ENCODE results near the gene CMA1.
"Not testable (repeated sequence)": the region's sequence is repeated elsewhere in the genome, so short reads cannot be mapped to it uniquely, and the experiment has no call there.

CMA1 gene

GRCh38 chr14:24508155-24508840, at the start of gene CMA1:
CMA1 (minus strand) TSS chr14:24508265; CDS start chr14:24508235, 30 bp downstream.
- no peak for DNase-seq (ENCODE audit: low spot score)

DNA sequence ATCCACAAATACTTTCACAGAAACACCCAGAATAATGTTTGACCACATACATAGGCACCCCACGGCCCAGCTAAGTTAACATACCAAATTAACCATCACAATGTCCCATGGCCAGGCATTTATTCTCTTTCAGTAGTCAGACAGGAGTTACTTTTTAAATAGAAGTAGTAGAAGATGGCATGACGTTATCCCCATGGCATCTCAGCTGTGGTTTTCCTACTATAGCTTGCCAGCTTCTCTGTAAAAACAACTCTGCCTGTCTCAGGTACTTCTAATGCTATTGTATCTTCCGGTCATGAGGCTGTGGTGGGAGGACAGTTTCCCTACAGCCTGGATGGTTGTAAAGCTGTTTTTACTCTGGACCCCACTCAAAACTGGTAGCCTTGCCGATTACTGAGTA, 48.7 kb upstream of the CMA1 start:
- DNase-seq (ENCODE audit: low spot score) = no peak

DNA sequence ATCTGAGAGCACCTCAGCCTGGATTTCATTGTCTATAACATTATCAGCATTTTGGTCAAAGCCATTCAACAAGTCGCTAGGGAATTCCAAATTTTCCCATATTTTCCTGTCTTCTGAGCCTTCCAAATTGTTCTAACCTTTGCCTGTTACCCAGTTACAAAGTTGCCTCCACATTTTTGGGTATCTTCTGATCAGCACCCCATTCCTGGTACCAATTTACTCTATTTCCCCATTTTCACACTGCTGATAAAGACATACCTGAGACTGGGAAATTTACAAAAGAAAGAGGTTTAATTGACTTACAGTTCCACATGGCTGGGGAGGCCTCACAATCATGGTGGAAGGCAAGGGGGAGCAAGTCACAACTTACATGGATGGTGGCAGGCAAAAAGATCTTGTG, 41.0 kb upstream of the CMA1 start:
- not testable (repeated sequence) for DNase-seq (ENCODE audit: low spot score)

DNA sequence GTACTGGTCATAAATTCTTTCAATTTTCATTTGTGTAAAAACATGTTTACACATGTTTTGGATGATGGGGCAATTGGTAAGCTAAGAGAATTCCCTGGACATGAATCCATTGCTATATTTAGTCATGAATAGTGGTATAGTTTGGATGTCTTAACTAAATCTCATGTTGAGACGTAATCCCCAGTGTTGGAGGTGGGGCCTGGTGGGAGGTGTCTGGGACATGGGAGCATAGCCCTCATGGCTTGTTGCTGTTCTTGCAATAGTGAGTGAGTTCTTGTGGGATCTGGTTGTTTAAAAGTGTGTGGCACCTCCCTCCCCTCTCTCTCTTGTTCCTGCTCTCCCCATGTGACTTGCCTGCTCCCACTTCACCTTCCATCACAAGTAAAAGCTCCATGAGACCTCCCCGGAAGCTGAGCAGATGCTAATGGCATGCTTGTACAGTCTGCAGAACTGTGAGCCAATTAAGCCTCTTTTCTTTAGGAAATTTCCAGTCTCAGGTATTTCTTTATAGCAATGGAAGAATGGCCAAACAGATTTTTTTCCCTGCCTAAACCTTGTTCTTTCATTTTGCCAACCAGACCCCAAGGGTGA, 34.4 kb upstream of the CMA1 start:
- DNase-seq (ENCODE audit: low spot score) = no peak

GRCh38 chr14:24535737-24536136, 27.7 kb upstream of the CMA1 start:
- no peak for DNase-seq (ENCODE audit: low spot score)

DNA sequence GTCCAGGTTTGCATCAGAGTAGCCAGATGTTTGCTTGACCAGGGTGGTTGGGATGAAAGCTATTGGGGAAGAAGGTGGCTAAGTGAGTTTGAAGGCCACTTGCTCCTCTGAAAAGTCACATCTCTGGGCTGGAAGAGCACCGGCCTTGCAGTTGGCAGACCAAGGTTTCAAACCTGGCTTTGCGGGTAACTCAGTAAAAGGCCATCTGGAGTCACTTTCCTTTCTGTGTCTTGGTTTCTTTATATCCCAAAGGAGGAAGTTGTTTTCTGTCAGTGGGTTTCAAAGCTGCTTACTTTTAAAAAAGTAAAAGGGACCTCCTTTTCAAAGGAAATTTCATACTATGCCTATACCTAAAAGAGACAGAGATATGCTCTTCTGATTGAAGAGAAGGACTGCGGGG, 26.2 kb upstream of the CMA1 start:
- DNase-seq (ENCODE audit: low spot score) = no peak

DNA sequence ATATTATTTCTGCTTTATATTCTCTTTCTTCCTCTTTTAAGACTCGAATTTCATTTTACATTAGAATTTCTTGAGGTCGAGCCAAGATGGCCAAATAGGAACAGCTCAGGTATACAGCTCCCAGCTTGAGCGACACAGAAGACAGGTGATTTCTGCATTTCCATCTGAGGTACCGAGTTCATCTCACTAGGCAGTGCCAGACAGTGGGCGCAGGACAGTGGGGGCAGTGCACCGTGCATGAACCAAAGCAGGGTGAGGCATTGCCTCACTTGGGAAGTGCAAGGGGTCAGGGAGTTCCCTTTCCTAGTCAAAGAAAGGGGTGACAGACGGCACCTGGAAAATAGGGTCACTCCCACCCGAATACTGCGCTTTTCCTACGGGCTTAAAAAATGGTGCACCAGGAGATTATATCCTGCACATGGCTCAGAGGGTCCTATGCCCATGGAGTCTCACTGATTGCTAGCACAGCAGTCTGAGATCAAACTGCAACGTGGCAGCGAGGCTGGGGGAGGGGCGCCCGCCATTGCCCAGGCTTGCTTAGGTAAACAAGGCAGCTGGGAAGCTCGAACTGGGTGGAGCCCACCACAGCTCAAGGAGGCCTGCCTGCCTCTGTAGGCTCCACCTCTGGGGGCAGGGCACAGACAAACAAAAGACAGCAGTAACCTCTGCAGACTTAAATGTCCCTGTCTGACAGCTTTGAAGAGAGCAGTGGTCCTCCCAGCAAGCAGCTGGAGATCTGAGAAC, 18.0 kb upstream of the CMA1 start:
- not testable (repeated sequence) for DNase-seq (ENCODE audit: low spot score)

GRCh38 chr14:24518851-24519250, 10.8 kb upstream of the CMA1 start:
- no peak for DNase-seq (ENCODE audit: low spot score)

GRCh38 chr14:24514209-24514608, 6.1 kb upstream of the CMA1 start:
- no peak for DNase-seq (ENCODE audit: low spot score)

DNA sequence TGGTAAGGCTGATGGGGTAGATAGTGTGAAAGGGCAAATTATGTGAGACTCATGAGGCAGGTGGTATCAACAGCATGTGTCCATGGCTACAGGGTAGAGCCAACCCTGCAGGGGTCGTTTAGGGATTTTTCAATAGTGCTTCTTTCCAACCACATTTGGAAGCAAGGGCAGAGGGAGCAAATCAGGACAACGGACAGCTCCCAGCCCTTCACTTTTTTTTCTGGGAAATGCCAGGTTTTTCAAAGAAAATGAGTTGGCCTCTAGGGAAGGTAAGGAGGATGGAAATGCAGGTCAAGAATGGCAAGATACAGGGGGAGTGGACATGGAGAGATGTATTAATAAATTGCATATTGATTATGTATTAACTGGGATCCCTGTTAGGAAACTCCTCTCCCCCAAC, 4.9 kb upstream of the CMA1 start:
- DNase-seq (ENCODE audit: low spot score) = no peak

DNA sequence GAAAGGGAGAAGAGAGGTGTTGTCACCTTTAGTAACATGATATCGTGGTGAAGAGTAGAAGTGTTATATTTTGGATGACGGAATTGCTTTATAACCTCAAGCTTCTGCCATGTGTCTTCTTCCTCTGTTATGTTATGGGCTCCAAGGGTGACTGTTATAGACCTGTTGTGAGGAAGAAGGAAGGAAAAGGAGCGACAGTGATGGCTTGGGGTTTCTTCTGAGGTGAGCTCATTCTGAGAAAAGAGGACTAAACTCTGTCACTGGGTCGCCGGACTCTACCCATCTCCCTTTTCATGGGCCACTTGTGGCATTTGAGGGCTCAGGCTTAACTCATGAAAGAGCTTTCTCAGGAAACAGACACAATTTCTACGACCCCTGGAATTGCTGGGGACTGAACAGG, 1.6 kb downstream of the CMA1 start:
- no peak for DNase-seq (ENCODE audit: low spot score)

DNA sequence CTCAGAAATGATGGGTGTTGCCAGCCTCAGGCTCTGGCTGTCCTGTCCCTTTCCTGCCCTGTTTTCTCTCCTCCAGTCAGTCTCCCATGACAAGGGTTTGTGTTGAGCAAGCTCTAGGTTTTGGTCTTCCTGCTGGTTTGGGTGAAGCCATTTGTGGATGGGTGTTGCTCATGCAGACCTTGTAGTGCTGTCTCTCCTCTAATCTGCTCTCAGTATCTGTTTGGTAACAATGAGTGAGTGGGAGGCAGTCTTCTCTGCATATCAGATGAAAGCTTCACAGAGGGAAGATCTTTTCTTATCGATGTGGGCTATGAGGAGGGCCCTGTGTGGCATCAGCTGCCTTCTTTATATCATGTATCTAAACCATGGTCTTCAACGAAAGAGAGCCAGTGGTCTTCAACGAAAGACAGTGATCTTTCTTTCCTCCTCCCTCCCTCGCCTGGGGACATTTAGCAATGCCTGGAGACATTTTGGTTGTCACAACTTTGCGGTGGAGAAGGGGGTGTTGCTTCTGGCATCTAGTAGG, 3.6 kb downstream of the CMA1 start:
- DNase-seq (ENCODE audit: low spot score) = no peak

DNA sequence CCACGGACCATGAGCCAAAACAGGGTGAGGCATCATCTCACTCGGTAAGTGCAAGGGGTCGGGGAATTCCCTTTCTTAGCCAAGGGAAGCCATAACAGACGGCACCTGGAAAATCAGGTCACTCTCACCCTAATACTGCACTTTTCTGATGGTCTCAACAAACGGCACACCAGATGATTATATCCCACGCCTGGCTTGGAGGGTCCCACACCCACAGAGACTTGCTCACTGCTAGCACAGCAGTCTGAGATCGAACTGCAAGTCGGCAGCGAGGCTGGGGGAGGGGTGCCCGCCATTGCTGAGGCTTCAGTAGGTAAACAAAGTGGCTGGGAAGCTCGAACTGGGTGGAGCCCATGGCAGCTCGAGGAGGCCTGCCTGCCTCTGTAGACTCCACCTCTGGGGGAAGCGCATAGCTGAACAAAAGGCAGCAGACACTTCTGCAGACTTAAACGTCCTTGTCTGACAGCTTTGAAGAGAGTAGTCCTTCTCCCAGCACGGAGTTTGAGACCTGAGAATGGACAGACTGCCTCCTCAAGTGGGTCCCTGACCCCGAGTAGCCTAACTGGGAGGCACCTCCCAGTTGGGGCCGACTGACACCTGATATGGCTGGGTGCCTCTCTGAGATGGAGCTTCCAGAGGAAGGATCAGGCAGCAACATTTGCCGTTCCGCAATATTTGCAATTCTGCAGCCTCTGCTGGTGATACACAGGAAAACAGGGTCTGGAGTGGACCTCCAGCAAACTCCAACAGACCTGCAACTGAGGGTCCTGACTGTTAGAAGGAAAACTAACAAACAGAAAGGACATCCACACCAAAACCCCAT, 16.3 kb downstream of the CMA1 start:
- not testable (repeated sequence) for DNase-seq (ENCODE audit: low spot score)

DNA sequence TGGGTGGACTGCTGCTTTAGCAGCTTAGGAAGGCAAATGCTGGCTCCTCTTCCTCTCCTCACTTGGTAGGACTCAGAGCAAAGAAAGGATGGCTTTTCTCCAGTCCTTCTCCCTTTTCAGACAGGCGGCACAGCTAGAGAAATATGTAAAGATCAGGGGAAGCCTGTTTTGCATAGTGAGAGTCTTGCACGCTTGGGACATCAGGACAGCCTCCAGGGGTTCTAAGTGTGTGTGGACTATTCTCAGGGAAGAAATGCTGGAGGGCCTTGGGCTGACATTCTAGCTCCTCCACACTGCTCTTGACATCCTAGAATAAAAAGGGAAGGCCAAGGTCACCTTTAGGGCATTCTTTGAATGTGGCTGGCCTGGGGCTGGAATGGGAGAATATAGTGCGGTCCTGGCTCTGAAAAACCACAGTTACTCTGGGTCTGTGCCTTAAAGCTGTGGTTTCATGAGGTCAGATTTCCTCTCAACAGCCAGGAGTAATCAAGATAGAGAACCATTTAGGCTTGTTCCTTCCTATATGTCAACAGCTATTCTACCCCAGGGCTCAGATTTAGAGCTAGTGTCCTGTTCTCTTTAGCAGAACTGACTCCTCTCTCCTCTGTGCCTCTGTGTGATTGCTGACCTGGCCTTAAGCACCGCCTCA, 24.3 kb downstream of the CMA1 start:
- DNase-seq (ENCODE audit: low spot score) = no peak

DNA sequence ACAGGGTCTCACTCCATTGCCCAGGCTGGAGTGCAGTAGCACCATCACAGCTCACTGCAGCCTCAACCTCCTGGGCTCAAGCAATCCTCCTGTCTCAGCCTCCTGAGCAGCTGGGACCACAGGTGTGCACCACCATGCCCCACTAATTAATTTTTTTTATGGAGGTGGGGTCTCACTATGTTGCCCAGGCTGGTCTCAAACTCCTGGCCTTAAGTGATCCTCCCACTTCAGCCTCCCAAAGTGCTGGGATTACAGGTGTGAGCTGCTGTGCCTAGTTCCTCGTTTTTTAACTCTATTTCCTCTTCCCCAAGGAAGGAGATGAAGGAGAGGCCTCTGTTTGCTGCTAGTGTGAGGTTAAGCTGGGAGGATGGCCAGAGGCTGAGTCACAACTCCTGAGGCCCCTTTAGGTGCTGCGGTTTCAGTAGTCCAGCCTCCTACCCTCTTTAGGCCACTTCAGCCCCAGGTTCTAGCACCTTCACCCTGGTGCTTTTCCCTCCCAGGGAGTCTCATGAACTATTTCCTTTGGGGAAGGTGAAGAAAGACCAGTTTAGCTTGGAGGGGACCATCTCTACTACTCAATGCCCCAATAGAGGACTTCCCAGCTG, 25.3 kb downstream of the CMA1 start:
- DNase-seq (ENCODE audit: low spot score) = not testable (repeated sequence)

- DNase-seq (ENCODE audit: low spot score) = no peak
Measured at GRCh38 chr14:24481622-24482324, 26.3 kb downstream of the CMA1 start.

DNA sequence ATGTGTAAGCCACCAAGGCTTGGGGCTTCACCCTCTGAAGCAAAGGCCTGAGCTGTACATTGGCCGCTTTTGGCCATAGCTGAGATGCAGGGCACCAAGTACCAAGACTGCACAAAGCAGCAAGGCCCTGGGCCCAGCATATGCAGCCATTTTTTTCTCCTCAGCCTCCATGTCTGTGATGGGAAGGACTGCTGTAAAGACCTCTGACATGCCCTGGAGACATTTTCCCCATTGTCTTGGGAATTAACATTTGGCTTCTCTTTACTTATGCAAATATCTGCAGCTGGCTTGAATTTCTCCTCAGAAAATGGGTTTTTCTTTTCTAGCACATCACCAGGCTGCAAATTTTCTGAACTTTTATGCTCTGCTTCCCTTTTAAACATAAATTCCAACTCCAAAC, 28.1 kb downstream of the CMA1 start:
- DNase-seq (ENCODE audit: low spot score) = not testable (repeated sequence)

DNA sequence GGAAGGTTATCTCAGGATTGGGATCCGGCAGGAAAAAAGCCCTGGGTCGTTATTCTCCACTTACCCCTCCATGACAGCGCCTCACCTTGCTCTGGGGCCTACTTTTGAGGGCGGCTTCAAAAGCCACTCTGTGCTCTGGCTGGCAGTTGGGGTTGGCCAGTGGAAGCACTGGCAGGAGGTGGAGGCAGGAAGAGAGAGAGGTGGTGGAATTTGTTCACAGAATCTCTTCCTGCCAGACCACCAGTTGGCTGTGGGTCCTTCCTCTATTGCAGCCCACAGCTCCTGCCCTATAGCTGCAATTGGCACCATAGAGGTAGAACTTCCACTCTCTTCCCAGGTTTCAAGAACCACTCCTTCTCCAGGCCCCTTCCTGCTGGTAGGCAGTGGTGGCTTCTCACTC, 32.8 kb downstream of the CMA1 start:
- DNase-seq (ENCODE audit: low spot score) = no peak

- no peak for DNase-seq (ENCODE audit: low spot score)
Measured at GRCh38 chr14:24473211-24473610, 34.9 kb downstream of the CMA1 start.

DNA sequence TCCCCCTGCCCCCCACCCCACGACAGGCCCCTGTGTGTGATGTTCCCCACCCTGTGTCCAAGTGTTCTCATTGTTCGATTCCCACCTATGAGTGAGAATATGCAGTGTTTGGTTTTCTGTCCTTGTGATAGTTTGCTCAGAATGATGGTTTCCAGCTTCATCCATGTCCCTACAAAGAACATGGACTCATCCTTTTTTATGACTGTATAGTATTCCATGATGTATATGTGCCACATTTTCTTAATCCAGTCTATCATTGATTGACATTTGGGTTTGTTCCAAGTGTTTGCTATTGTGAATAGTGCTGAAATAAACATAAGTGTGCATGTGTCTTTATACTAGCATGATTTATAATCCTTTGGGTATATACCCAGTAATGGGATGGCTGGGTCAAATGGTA, 37.6 kb downstream of the CMA1 start:
- not testable (repeated sequence) for DNase-seq (ENCODE audit: low spot score)

- no peak for DNase-seq (ENCODE audit: low spot score)
Measured at GRCh38 chr14:24465805-24466204, 42.3 kb downstream of the CMA1 start.

All from hematopoietic multipotent progenitor cell treated with erythropoietin and hydrocortisone succinate and interleukin-3 and kit ligand, for 17 days (in vitro differentiated cells).